Choroid plexus epithelial cell (primary cell): Measurements from ENCODE around the gene IQCK.

ENCODE experiments used
- DNase-seq: peaks from one replicate; pipeline ENCODE4 v3.0.0-alpha.2; 2010; ENCODE audit warnings: low read depth
- H3K4me3 ChIP-seq: 2 replicates; pipeline ENCODE4 v1.5.1; 2011; ENCODE audit warnings: low read depth, mild to moderate bottlenecking, control low read depth, low read length, moderate library complexity
- CTCF ChIP-seq: conservative IDR thresholded peaks from 2 replicates; pipeline ENCODE4 v1.5.1; 2011; ENCODE audit warnings: low read depth, mild to moderate bottlenecking, control low read depth, inconsistent platforms, low read length, moderate library complexity

The IQCK gene

GRCh38 chr16:19881783-19882182, 163.7 kb downstream of the IQCK start:
- DNase-seq = no peak
- no peak overlapping the region for H3K4me3 ChIP-seq
- TF ChIP-seq CTCF = no peak

- H3K4me3 ChIP-seq = no peak overlapping the region
- DNase-seq = no peak
- no peak for TF ChIP-seq CTCF
These were observed 164.1 kb downstream of the IQCK start for GRCh38 chr16:19882186-19882585.

GRCh38 chr16:19882646-19883045, 164.6 kb downstream of the IQCK start:
- no peak for TF ChIP-seq CTCF
- DNase-seq = no peak
- H3K4me3 ChIP-seq = peak overlapping the region; percentile 72

GRCh38 chr16:19883296-19883965, 165.4 kb downstream of the IQCK start:
- peak; percentile 63 for DNase-seq
- H3K4me3 ChIP-seq = peak overlapping the region; percentile 72
- no peak for TF ChIP-seq CTCF

GRCh38 chr16:19883966-19884485, 166.0 kb downstream of the IQCK start:
- H3K4me3 ChIP-seq = peak overlapping the region; percentile 72
- no peak for DNase-seq
- no peak for TF ChIP-seq CTCF

- peak; percentile 42 for DNase-seq
- no peak for TF ChIP-seq CTCF
- peak within 1 kb of the TSS; percentile 72 for H3K4me3 ChIP-seq
These were observed 166.8 kb downstream of the IQCK start, which contains the start of gene GPRC5B for GRCh38 chr16:19884611-19885450. Gene GPRC5B (minus strand): TSS chr16:19884848. CDS start chr16:19872845, 12,003 bp downstream.
